Heart left ventricle (tissue), 13 donors: ENCODE measurements around the gene NEDD9.

Experiments
- CTCF ChIP-seq, 12 donors: fragments of 200-600 bp; sonication (generic) in 4 of 12; IDR thresholded peaks; one replicate each; pipeline versions ENCODE4 v1.5.0 to v1.8.0; 2018 to 2022; ENCODE audit warnings: antibody characterized with exemption in 12 of 12, mild to moderate bottlenecking in 5 of 12
- POLR2A ChIP-seq, 2 donors: fragments of 450-650 bp; IDR thresholded peaks; one replicate each; pipeline ENCODE4 v1.6.1; 2017; ENCODE audit warnings: antibody characterized with exemption in 2 of 2, mild to moderate bottlenecking in 2 of 2, moderate library complexity in 2 of 2
- donor health status: ischemic (EF 13 %, LVEDD 7.1; RV severe dilation, severe dysfunction).
- donor health status: DM: no; HTN: yes; CAD: no.
- donor health status: DM: no; HTN: no; CAD: no.
- donor health status: ischemic (EF 25% LVEDD 6.9; RV normal size, moderate dysfunction).
- donor health status: ischemic (EF 25% LVEDD 5.7; RV mildly dilated, moderate dysfunction).
- donor health status: ischemic (EF 35%, LVEDD 5.7; RV mildly dilated, moderate dysfunction).
- donor health status: nonischemic (EF 11% LVEDD 7.7; RV severe dilation, severe dysfunction).
- donor health status: DM: yes; HTN: yes; CAD: no.
- donor health status: PGD.
- donor health status: ischemic (EF 29% LVEDD 5.4; RV normal size, mild dysfunction).
- donor health status: nonischemic (EF 23%, LVEDD 6.1; RV moderate dilation, normal function).

DNA sequence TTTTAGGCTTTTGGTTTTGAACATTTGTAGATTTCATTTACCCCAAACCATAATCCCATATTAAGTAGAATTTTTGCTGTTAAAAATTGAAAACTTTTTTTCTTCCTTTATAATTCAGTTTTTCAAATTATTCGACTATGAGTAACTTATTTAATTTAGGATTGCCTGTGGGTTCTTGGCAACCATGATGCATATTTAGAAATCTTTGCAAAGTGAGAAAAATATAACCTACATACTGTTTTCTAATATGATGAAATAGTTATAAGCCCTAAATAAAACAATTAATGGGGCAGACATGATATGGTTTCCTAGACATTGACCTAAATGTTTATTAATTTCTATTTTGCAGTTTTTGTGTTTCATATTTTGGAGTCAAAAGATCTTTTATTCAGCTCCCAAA, 23.6 kb downstream of the NEDD9 start:
- TF ChIP-seq CTCF (IDR thresholded peaks at IDR 0.05) = no peak
- no peak for TF ChIP-seq POLR2A (IDR thresholded peaks at IDR 0.05)
